ENCODE results near the gene CNN3.
A peak's percentile ranks its signal among the peaks of the same experiment; 100 is the strongest.

Gene CNN3

GRCh38 chr1:94935476-94935875 is 8.6 kb upstream of the CNN3 start:
- H3K27me3 Mint-ChIP-seq (ENCODE audit: low read depth) = no peaks in the 10 kb centered on the region

GRCh38 chr1:94935034-94935433 is 8.1 kb upstream of the CNN3 start:
- Mint-ChIP-seq H3K4me3 (no peak overlapping the region), H3K27ac (peak overlapping the region; percentile 14 to 89 (median 83)), H3K27me3 (ENCODE audit: low read depth) (no peaks in the 10 kb centered on the region), H3K9me3 (no peaks in the 10 kb centered on the region), H3K4me1 (peaks cover 49% of the 10 kb centered on the region), H3K36me3 (ENCODE audit: low read depth) (peaks cover 9% of the 10 kb centered on the region)
- no peak for TF ChIP-seq CTCF (IDR thresholded peaks at IDR 0.05; ENCODE audit: unreplicated experiment in 3 of 3)

More at GRCh38 chr1:94935476-94935875, 8.6 kb upstream of the CNN3 start:
- Mint-ChIP-seq H3K27ac (peak overlapping the region; percentile 83 to 90 (median 89)), H3K4me1 (peaks cover 45% of the 10 kb centered on the region), H3K9me3 (no peaks in the 10 kb centered on the region), H3K4me3 (peak overlapping the region; percentile 3 to 31 (median 11)), H3K36me3 (ENCODE audit: low read depth) (peaks cover 9% of the 10 kb centered on the region)
- no peak for TF ChIP-seq CTCF (IDR thresholded peaks at IDR 0.05; ENCODE audit: unreplicated experiment in 3 of 3)

DNA sequence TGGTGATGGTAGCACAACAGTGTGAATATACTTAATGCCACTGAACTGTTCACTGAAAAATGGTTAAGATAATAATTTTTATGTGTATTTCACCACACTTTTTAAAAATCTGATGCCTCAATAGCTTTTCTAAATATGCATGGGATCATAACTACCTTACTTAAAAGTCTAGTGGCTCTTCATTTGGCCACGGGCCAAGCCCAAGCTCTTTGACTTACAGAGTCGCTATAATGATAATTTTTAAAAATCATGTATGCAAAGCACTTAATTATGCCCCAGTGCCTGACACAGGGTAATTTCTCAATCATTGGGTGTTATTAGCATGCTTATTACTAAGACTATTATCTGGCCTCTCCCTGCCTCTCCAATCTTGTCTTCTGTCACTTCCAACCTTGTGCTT is 7.6 kb upstream of the CNN3 start:
- H3K4me3 Mint-ChIP-seq = no peak overlapping the region
- H3K9me3 Mint-ChIP-seq = no peaks in the 10 kb centered on the region
- peaks cover 54% of the 10 kb centered on the region for H3K4me1 Mint-ChIP-seq
- peak overlapping the region in 2 of 3 experiments; percentile 14 to 89 for H3K27ac Mint-ChIP-seq
- peaks cover 9% of the 10 kb centered on the region for H3K36me3 Mint-ChIP-seq (ENCODE audit: low read depth)
- TF ChIP-seq CTCF (IDR thresholded peaks at IDR 0.05; ENCODE audit: unreplicated experiment in 3 of 3) = no peak
- H3K27me3 Mint-ChIP-seq (ENCODE audit: low read depth) = no peaks in the 10 kb centered on the region

- H3K36me3 Mint-ChIP-seq (ENCODE audit: low read depth) = peaks cover 9% of the 10 kb centered on the region
- no peaks in the 10 kb centered on the region for H3K27me3 Mint-ChIP-seq (ENCODE audit: low read depth)
- no peak for TF ChIP-seq CTCF (IDR thresholded peaks at IDR 0.05; ENCODE audit: unreplicated experiment in 3 of 3)
- peaks cover 56% of the 10 kb centered on the region for H3K4me1 Mint-ChIP-seq
- H3K27ac Mint-ChIP-seq = no peak overlapping the region
- H3K4me3 Mint-ChIP-seq = no peak overlapping the region
- no peaks in the 10 kb centered on the region for H3K9me3 Mint-ChIP-seq
Measured at GRCh38 chr1:94931254-94931841, 4.4 kb upstream of the CNN3 start.

- no peak for TF ChIP-seq CTCF (IDR thresholded peaks at IDR 0.05; ENCODE audit: unreplicated experiment in 3 of 3)
- no peaks in the 10 kb centered on the region for H3K9me3 Mint-ChIP-seq
- H3K27ac Mint-ChIP-seq = peak overlapping the region; percentile 21 to 97 (median 96)
- peaks cover 43% of the 10 kb centered on the region for H3K4me1 Mint-ChIP-seq
- H3K36me3 Mint-ChIP-seq (ENCODE audit: low read depth) = peaks cover 9% of the 10 kb centered on the region
- H3K4me3 Mint-ChIP-seq = peak overlapping the region; percentile 94 to 99 (median 96)
- H3K27me3 Mint-ChIP-seq (ENCODE audit: low read depth) = no peaks in the 10 kb centered on the region
Measured at GRCh38 chr1:94929351-94930217, 2.7 kb upstream of the CNN3 start.

All from nephron (organoid).